HG03558 (cell line): Measurements from ENCODE around the gene SRRT.
"Not testable (repeated sequence)": the region's sequence is repeated elsewhere in the genome, so short reads cannot be mapped to it uniquely, and the experiment has no call there.

Experiments
- ATAC-seq: cut with Tn5 transposase; IDR thresholded peaks from one replicate; pipeline ENCODE4 v1.9.1; 2021; ENCODE audit warnings: moderate number of reproducible peaks; ENCODE audit not compliant: unreplicated experiment; ENCODE audit errors: extremely low read depth

Gene SRRT

GRCh38 chr7:100854146-100854895, 20.6 kb upstream of the SRRT start:
- no peak for ATAC-seq

- not testable (repeated sequence) for ATAC-seq
These were observed 20.0 kb upstream of the SRRT start for GRCh38 chr7:100854899-100855298.

- ATAC-seq: no peak
These were observed 19.4 kb upstream of the SRRT start for GRCh38 chr7:100855515-100855914.

- ATAC-seq: no peak
These were observed 18.0 kb upstream of the SRRT start for GRCh38 chr7:100856871-100857282.

GRCh38 chr7:100859856-100860255, 15.0 kb upstream of the SRRT start:
- no peak for ATAC-seq

- ATAC-seq: no peak
These were observed 13.9 kb upstream of the SRRT start for GRCh38 chr7:100860702-100861615.

GRCh38 chr7:100861616-100861985, 13.3 kb upstream of the SRRT start:
- no peak for ATAC-seq

GRCh38 chr7:100863406-100863950, 11.4 kb upstream of the SRRT start:
- ATAC-seq: no peak

- no peak for ATAC-seq
These were observed 10.5 kb upstream of the SRRT start for GRCh38 chr7:100864263-100864845.

GRCh38 chr7:100865372-100865911, 9.5 kb upstream of the SRRT start:
- ATAC-seq: no peak

- no peak for ATAC-seq
These were observed 8.8 kb upstream of the SRRT start for GRCh38 chr7:100865938-100866728.

- ATAC-seq: no peak
These were observed 8.2 kb upstream of the SRRT start for GRCh38 chr7:100866729-100867039.

- no peak for ATAC-seq
These were observed 7.7 kb upstream of the SRRT start, which contains the start of gene TRIP6 for GRCh38 chr7:100867040-100867775. TRIP6 (plus strand) TSS chr7:100867387; CDS start chr7:100867498, 111 bp downstream.

- no peak for ATAC-seq
These were observed 7.0 kb upstream of the SRRT start for GRCh38 chr7:100867776-100868485.

GRCh38 chr7:100873599-100874299, 1.2 kb upstream of the SRRT start:
- ATAC-seq: no peak

GRCh38 chr7:100874300-100874576, 665 bp upstream of the SRRT start:
- ATAC-seq: no peak

- ATAC-seq: no peak
These were observed 451 bp downstream of the SRRT start for GRCh38 chr7:100875356-100875751.

GRCh38 chr7:100878013-100878412, 3.1 kb downstream of the SRRT start:
- no peak for ATAC-seq
